SK-N-SH (cell line): ENCODE results near the gene HYPK.
"Not testable (repeated sequence)": the region's sequence is repeated elsewhere in the genome, so short reads cannot be mapped to it uniquely, and the experiment has no call there.

Experiments
- CHD2 ChIP-seq: fragments of 150-350 bp; IDR thresholded peaks from 2 replicates; pipeline ENCODE4 v1.6.1; 2018; ENCODE audit warnings: low read length; ENCODE audit not compliant: partially characterized antibody
- CTCF ChIP-seq: fragments of 200-600 bp; sonication (generic); IDR thresholded peaks from 2 replicates; pipeline ENCODE4 v1.6.1; 2017; ENCODE audit warnings: antibody characterized with exemption, mild to moderate bottlenecking, moderate library complexity
- ELF1 ChIP-seq: IDR thresholded peaks from 2 replicates; pipeline ENCODE4 v1.4.0; 2012
- EP300 ChIP-seq, 2 experiments: IDR thresholded peaks; 2 replicates each; pipeline versions ENCODE4 v1.4.0 to v1.6.1; 2012; ENCODE audit warnings: borderline replicate concordance in 1 of 2, low read depth in 1 of 2, low read length in 1 of 2
- EZH2phosphoT487 ChIP-seq: fragments of 200-600 bp; sonication (generic); IDR thresholded peaks from 2 replicates; pipeline ENCODE4 v1.6.1; 2017; ENCODE audit warnings: low read depth, mixed run types, mild to moderate bottlenecking, antibody characterized with exemption, moderate library complexity, borderline replicate concordance
- GABPA ChIP-seq: IDR thresholded peaks from 2 replicates; pipeline ENCODE4 v1.4.0; 2012; ENCODE audit warnings: low read depth, mild to moderate bottlenecking
- JUND ChIP-seq: IDR thresholded peaks from 2 replicates; pipeline ENCODE4 v1.4.0; 2012
- MAX ChIP-seq: IDR thresholded peaks from 2 replicates; pipeline ENCODE4 v1.4.0; 2012; ENCODE audit warnings: low read depth
- MXI1 ChIP-seq: IDR thresholded peaks from 2 replicates; pipeline ENCODE4 v1.6.1; 2012; ENCODE audit warnings: mild to moderate bottlenecking, low read depth, low read length, improper control_type of control experiment
- NRF1 ChIP-seq: IDR thresholded peaks from 2 replicates; pipeline ENCODE4 v1.6.1; 2012; ENCODE audit warnings: low read depth, mild to moderate bottlenecking, low read length
- REST ChIP-seq: IDR thresholded peaks from 2 replicates; pipeline ENCODE4 v1.6.1; 2012; ENCODE audit warnings: mild to moderate bottlenecking, low read depth, low read length, moderate library complexity
- RFX5 ChIP-seq: IDR thresholded peaks from 2 replicates; pipeline ENCODE4 v1.6.1; 2012; ENCODE audit warnings: mild to moderate bottlenecking, improper control_type of control experiment, low read length
- SMC3 ChIP-seq: IDR thresholded peaks from 2 replicates; pipeline ENCODE4 v1.6.1; 2012; ENCODE audit warnings: low read depth, low read length, improper control_type of control experiment
- USF2 ChIP-seq: fragments of 150-350 bp; IDR thresholded peaks from 2 replicates; pipeline ENCODE4 v1.6.1; 2017; ENCODE audit warnings: antibody characterized with exemption, low read length, low read depth, borderline replicate concordance

- not testable (repeated sequence) for TF ChIP-seq MXI1; GABPA; CTCF; SMC3; USF2; REST; NRF1; ELF1; EP300 (IDR thresholded peaks at IDR 0.05; ENCODE audit: borderline replicate concordance in 1 of 2, low read depth in 1 of 2, low read length in 1 of 2); CHD2; RFX5; JUND; EZH2phosphoT487; MAX
These were observed 24.9 kb downstream of the HYPK start for GRCh38 chr15:43825305-43825704.
